Liver (tissue), 9 donors: ENCODE data around the gene BIRC6. TPM values are rescaled to one million over a fixed set of nuclear protein-coding genes. Genes with fewer than 3 reads are reported as not detected.

Experiments used
- DNase-seq: peaks from one replicate; pipeline ENCODE4 v3.0.0-alpha.2; 2017; ENCODE audit warnings: low spot score
- H3K27ac ChIP-seq, 2 donors: one replicate each; pipeline ENCODE4 v1.7.0; 2013; ENCODE audit warnings: inconsistent platforms in 2 of 2, low read length in 2 of 2, control low read depth in 1 of 2, low read depth in 1 of 2, mild to moderate bottlenecking in 1 of 2
- H3K27me3 ChIP-seq, 4 donors: one replicate each; pipeline versions ENCODE4 v1.6.1 to v1.7.0; 2013; ENCODE audit warnings: low read length in 3 of 4, inconsistent platforms in 1 of 4, mild to moderate bottlenecking in 1 of 4, moderate library complexity in 1 of 4; ENCODE audit not compliant: control insufficient read depth in 4 of 4, insufficient read depth in 4 of 4
- H3K36me3 ChIP-seq, 4 donors: one replicate each; pipeline versions ENCODE4 v1.6.1 to v1.7.0; 2013; ENCODE audit warnings: low read length in 3 of 4, mild to moderate bottlenecking in 3 of 4, low read depth in 1 of 4, moderate library complexity in 1 of 4; ENCODE audit not compliant: control insufficient read depth in 4 of 4, insufficient read depth in 3 of 4
- H3K4me1 ChIP-seq, 4 donors: one replicate each; pipeline versions ENCODE4 v1.6.1 to v1.7.0; 2013; ENCODE audit warnings: low read length in 3 of 4, mild to moderate bottlenecking in 3 of 4, moderate library complexity in 1 of 4; ENCODE audit not compliant: control insufficient read depth in 4 of 4, insufficient read depth in 4 of 4
- H3K4me3 ChIP-seq, 3 donors: one replicate each; pipeline versions ENCODE4 v1.6.1 to v1.7.0; 2013; ENCODE audit warnings: low read length in 3 of 3, control low read depth in 1 of 3, low read depth in 1 of 3, mild to moderate bottlenecking in 1 of 3
- H3K9ac ChIP-seq, 2 donors: one replicate each; pipeline ENCODE4 v1.7.0; 2013; ENCODE audit warnings: low read length in 2 of 2, mild to moderate bottlenecking in 2 of 2, moderate library complexity in 2 of 2, control low read depth in 1 of 2, low read depth in 1 of 2
- H3K9me3 ChIP-seq, 4 donors: one replicate each; pipeline versions ENCODE4 v1.6.1 to v1.7.0; 2013; ENCODE audit warnings: low read length in 3 of 4; ENCODE audit not compliant: control insufficient read depth in 4 of 4
- EGR1 ChIP-seq, 2 donors: IDR thresholded peaks; 2 replicates each; pipeline ENCODE4 v1.6.1; 2016 to 2018; ENCODE audit warnings: antibody characterized with exemption in 2 of 2, low read depth in 2 of 2
- FOXA1 ChIP-seq: IDR thresholded peaks from 2 replicates; pipeline ENCODE4 v1.6.1; 2016; ENCODE audit warnings: antibody characterized with exemption
- FOXA2 ChIP-seq: IDR thresholded peaks from 2 replicates; pipeline ENCODE4 v1.6.1; 2016; ENCODE audit warnings: antibody characterized with exemption
- GABPA ChIP-seq, 2 donors: IDR thresholded peaks in 1 of 2; conservative IDR thresholded peaks in 1 of 2; 2 replicates each; pipeline ENCODE4 v1.6.1; 2016; ENCODE audit warnings: antibody characterized with exemption in 2 of 2, mild to moderate bottlenecking in 1 of 2, moderate library complexity in 1 of 2
- HNF4G ChIP-seq: IDR thresholded peaks from 2 replicates; pipeline ENCODE4 v1.6.1; 2016; ENCODE audit warnings: antibody characterized with exemption
- JUND ChIP-seq, 2 donors: IDR thresholded peaks; 2 replicates each; pipeline ENCODE4 v1.6.1; 2016; ENCODE audit warnings: antibody characterized with exemption in 2 of 2
- MAX ChIP-seq: IDR thresholded peaks from 2 replicates; pipeline ENCODE4 v1.6.1; 2016; ENCODE audit warnings: antibody characterized with exemption
- NR2F2 ChIP-seq: IDR thresholded peaks from 2 replicates; pipeline ENCODE4 v1.6.1; 2016; ENCODE audit warnings: antibody characterized with exemption
- RAD21 ChIP-seq, 2 donors: IDR thresholded peaks; 2 replicates each; pipeline ENCODE4 v1.6.1; 2016; ENCODE audit warnings: antibody characterized with exemption in 2 of 2, mild to moderate bottlenecking in 2 of 2
- REST ChIP-seq: IDR thresholded peaks from 2 replicates; pipeline ENCODE4 v1.6.1; 2016; ENCODE audit warnings: antibody characterized with exemption, mild to moderate bottlenecking
- RXRA ChIP-seq, 2 donors: IDR thresholded peaks; 2 replicates each; pipeline ENCODE4 v1.6.1; 2017 to 2018; ENCODE audit warnings: antibody characterized with exemption in 2 of 2, mild to moderate bottlenecking in 1 of 2
- SP1 ChIP-seq: IDR thresholded peaks from 2 replicates; pipeline ENCODE4 v1.6.1; 2018; ENCODE audit warnings: antibody characterized with exemption, mild to moderate bottlenecking
- YY1 ChIP-seq: IDR thresholded peaks from 2 replicates; pipeline ENCODE4 v1.6.1; 2016; ENCODE audit warnings: antibody characterized with exemption, mild to moderate bottlenecking
- ZBTB33 ChIP-seq: IDR thresholded peaks from 2 replicates; pipeline ENCODE4 v1.6.1; 2016; ENCODE audit warnings: antibody characterized with exemption
- WGBS: extraction: QIAGEN DNeasy Blood & Tissue Kit; methylation state at CpG from one replicate; pipeline ENCODE4 v1.1.7; 2013; 5-methylcytosine and 5-hydroxymethylcytosine counted together
- polyA plus RNA-seq, 2 donors: library from polyadenylated mRNA; stranded (reverse) in 1 of 2; unstranded in 1 of 2; fragments of 200-250 nt in 1 of 2; fragments of >200 nt in 1 of 2; fragmentation: Nextera tagmentation in 1 of 2; extraction: Ambion mirVana in 1 of 2; gene quantifications; one replicate each; pipeline versions ENCODE4 v1.2.1 to v1.2.3, GENCODE V29; 2013 to 2015
- total RNA-seq, 2 donors: library from RNA; depleted of rRNA; stranded (reverse); fragments of >200 nt; gene quantifications; one replicate each; pipeline ENCODE4 v1.2.3, GENCODE V29; 2014
- TF ChIP-seq, protein P1 (sequence below): fragments of 150-350 bp; IDR thresholded peaks from 2 replicates; pipeline ENCODE4 v1.5.1; 2017; ENCODE audit warnings: improper control_type of control experiment, low read depth, low read length; ENCODE audit not compliant: missing input control
- TF ChIP-seq, protein P2 (sequence below): IDR thresholded peaks from 2 replicates; pipeline ENCODE4 v1.6.1; 2016; ENCODE audit warnings: antibody characterized with exemption
- donor health status: healthy.
- donor health status: healthy.
- donor health status: healthy.
- donor health status: healthy.
- donor health status: healthy.

BIRC6 gene
- total and polyA plus RNA-seq, 4 donors: 11.1 to 171 (median 45.2) TPM

- WGBS: 64% methylated on average over 2 of the region's 2 CpGs
- Histone ChIP-seq H3K27ac (no peak overlapping the region), H3K4me1 (peaks cover 0 to 9% (median 3%) of the 10 kb centered on the region in 4 donors), H3K9me3 (no peaks in the 10 kb centered on the region), H3K36me3 (peaks cover 0 to 13% (median 4%) of the 10 kb centered on the region in 4 donors), H3K9ac (no peak overlapping the region), H3K4me3 (no peak overlapping the region), H3K27me3 (no peaks in the 10 kb centered on the region)
- TF ChIP-seq, protein P1, sequence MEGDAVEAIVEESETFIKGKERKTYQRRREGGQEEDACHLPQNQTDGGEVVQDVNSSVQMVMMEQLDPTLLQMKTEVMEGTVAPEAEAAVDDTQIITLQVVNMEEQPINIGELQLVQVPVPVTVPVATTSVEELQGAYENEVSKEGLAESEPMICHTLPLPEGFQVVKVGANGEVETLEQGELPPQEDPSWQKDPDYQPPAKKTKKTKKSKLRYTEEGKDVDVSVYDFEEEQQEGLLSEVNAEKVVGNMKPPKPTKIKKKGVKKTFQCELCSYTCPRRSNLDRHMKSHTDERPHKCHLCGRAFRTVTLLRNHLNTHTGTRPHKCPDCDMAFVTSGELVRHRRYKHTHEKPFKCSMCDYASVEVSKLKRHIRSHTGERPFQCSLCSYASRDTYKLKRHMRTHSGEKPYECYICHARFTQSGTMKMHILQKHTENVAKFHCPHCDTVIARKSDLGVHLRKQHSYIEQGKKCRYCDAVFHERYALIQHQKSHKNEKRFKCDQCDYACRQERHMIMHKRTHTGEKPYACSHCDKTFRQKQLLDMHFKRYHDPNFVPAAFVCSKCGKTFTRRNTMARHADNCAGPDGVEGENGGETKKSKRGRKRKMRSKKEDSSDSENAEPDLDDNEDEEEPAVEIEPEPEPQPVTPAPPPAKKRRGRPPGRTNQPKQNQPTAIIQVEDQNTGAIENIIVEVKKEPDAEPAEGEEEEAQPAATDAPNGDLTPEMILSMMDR: peak; percentile 63
- TF ChIP-seq RAD21 (IDR thresholded peaks at IDR 0.05): peak; percentile 77 to 81
- no peak for TF ChIP-seq HNF4G
- no peak for DNase-seq
Observed at GRCh38 chr2:32553829-32554432, 197.1 kb downstream of the BIRC6 start.

DNA sequence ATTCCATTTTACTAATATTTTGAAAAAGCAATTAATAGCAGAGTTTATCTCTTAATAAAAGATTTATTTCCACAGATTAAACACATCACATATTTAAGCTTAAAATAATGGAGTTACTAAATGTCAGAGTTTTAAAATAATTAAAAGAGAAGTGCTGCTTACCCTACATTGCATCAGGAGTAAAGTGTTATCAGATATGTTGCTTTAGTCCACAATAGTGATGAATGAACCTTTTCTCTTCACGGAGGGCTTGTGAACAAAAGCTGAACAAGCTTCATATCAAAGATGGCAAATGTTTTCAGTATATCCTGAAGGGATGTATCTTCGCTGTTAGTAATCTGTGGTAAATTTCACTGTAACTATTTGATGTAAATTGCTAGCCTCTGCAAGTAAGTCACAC, 201.7 kb downstream of the BIRC6 start:
- Histone ChIP-seq H3K4me3 (no peak overlapping the region), H3K36me3 (peaks cover 2 to 10% (median 3%) of the 10 kb centered on the region in 4 donors), H3K27me3 (no peaks in the 10 kb centered on the region), H3K9ac (no peak overlapping the region), H3K9me3 (no peaks in the 10 kb centered on the region), H3K4me1 (no peaks in the 10 kb centered on the region), H3K27ac (no peak overlapping the region)
- TF ChIP-seq REST (no peak), FOXA1 (no peak), RAD21 (IDR thresholded peaks at IDR 0.05) (no peak), YY1 (no peak), JUND (IDR thresholded peaks at IDR 0.05) (no peak), EGR1 (IDR thresholded peaks at IDR 0.05; ENCODE audit: low read depth in 2 of 2) (no peak), MAX (no peak), RXRA (IDR thresholded peaks at IDR 0.05) (no peak), ZBTB33 (no peak), GABPA (IDR thresholded peaks at IDR 0.05 in 1 of 2, conservative IDR thresholded peaks at IDR 0.05 in 1 of 2) (no peak), FOXA2 (no peak), NR2F2 (no peak), SP1 (no peak)
- TF ChIP-seq, protein P1: no peak
- TF ChIP-seq, protein P2, sequence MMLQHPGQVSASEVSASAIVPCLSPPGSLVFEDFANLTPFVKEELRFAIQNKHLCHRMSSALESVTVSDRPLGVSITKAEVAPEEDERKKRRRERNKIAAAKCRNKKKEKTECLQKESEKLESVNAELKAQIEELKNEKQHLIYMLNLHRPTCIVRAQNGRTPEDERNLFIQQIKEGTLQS: no peak
- no peak for DNase-seq
- WGBS: 90% methylated on average over 2 of the region's 2 CpGs
